HG03280 (cell line): Measurements from ENCODE around the gene OR4M1.
"Not testable (repeated sequence)": the region's sequence is repeated elsewhere in the genome, so short reads cannot be mapped to it uniquely, and the experiment has no call there.

Experiments
- ATAC-seq: cut with Tn5 transposase; IDR thresholded peaks from one replicate; pipeline ENCODE4 v1.9.1; 2021; ENCODE audit warnings: mild to moderate bottlenecking, moderate library complexity; ENCODE audit not compliant: unreplicated experiment

Gene OR4M1

DNA sequence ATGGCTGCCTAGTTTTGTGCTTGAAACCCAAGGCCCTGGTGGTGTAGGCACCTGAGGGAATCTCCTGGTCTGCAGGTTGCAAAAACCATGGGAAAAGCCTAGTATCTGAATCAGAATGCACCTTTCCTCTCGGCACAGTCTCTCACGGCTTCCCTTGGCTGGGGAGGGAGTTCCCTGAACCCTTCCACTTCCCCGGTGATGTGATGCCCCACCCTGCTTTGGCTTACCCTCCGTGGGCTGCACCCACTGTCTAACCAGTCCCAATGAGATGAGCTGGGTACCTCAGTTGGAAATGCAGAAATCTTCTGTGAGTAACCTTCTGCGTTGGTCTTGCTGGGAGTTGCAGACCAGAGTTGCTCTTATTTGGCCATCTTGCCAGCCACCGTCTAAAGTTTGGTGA is 47.7 kb downstream of the OR4M1 start:
- not testable (repeated sequence) for ATAC-seq

DNA sequence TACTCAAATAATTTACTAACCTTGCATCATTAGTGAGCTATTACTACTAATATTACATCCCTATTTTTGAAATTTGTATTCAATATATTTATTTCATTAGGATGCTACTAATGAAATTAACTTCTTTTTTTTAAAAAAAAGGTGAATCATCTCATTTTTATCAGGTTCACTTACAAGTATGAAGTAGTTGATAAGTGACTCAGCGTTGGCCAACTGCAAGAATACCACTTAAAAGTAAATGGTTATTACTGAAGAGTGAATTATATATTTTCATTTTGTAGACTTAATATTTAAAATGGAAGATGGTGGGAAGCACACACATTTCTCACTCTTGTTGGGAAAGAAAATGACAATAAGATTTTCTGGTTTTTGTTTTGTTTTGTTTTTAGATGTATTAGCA is 49.9 kb downstream of the OR4M1 start:
- ATAC-seq, result no peak

DNA sequence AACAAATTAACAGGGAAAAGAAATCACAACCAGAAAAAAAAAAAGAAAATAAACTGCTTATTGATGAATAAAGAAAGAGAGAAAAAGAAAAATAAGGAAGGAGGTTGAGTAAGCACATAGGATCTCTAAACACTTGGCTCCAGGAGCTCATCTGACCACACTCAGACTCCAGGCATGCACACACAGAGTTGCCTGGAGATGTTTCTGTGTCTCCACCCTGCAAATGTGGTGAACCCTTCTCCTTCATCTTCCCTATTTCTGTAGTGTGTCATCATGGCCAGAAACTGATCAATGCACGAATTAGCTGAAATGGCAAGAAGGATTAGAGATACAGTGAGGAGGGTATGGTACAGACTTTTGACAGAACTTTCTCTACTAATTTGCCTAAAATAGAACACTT is 50.5 kb downstream of the OR4M1 start:
- no peak for ATAC-seq

DNA sequence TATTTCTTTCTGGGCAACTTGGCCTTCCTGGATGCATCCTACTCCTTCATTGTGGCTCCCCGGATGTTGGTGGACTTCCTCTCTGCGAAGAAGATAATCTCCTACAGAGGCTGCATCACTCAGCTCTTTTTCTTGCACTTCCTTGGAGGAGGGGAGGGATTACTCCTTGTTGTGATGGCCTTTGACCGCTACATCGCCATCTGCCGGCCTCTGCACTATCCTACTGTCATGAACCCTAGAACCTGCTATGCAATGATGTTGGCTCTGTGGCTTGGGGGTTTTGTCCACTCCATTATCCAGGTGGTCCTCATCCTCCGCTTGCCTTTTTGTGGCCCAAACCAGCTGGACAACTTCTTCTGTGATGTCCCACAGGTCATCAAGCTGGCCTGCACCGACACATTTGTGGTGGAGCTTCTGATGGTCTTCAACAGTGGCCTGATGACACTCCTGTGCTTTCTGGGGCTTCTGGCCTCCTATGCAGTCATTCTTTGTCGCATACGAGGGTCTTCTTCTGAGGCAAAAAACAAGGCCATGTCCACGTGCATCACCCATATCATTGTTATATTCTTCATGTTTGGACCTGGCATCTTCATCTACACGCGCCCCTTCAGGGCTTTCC is 54.4 kb downstream of the OR4M1 start:
- not testable (repeated sequence) for ATAC-seq

DNA sequence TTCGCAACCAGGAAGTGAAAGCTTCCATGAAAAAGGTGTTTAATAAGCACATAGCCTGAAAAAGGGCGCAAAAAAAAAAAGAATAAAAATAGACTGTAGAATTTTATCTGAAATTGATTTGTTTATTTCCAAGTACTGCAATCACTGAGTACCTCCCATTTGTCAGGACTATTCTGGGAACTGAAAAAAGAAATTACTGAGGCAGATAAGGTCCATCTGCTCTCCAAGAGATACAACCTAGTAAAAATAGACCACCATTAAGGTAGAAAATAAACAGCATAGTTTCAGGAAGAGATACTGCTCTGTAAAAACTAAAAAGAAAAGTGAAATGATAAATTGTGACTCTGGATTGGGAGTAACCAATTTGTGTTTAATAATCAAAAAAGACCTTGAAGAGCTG is 55.0 kb downstream of the OR4M1 start:
- no peak for ATAC-seq
